ENCODE measurements around the gene MAN1C1. TPM values are rescaled to one million over a fixed set of nuclear protein-coding genes. Genes with fewer than 3 reads are reported as not detected.

MAN1C1 gene
- total RNA-seq, 1 donor from 2014 or later = 22.6 TPM

- no peak overlapping the region for H3K27ac Mint-ChIP-seq (ENCODE audit: unreplicated experiment)
- peaks cover 42% of the 10 kb centered on the region for H3K27me3 Mint-ChIP-seq (ENCODE audit: low read depth)
- no peaks in the 10 kb centered on the region for H3K9me3 Mint-ChIP-seq
- peak overlapping the region; percentile 84 for H3K4me3 Mint-ChIP-seq
- H3K36me3 Mint-ChIP-seq (ENCODE audit: low read depth) = no peaks in the 10 kb centered on the region
- DNase-seq (ENCODE audit: low read depth, low spot score) = no peak
- TF ChIP-seq CTCF (conservative IDR thresholded peaks at IDR 0.05) = no peak
- H3K4me1 Mint-ChIP-seq = peaks cover 26% of the 10 kb centered on the region
These were observed 2.0 kb upstream of the MAN1C1 start for GRCh38 chr1:25614501-25615171.

- peak overlapping the region; percentile 84 for H3K4me3 Mint-ChIP-seq
These were observed 1.4 kb upstream of the MAN1C1 start for GRCh38 chr1:25615172-25615541.

GRCh38 chr1:25615563-25616094 is 962 bp upstream of the MAN1C1 start:
- Mint-ChIP-seq H3K36me3 (ENCODE audit: low read depth) (no peaks in the 10 kb centered on the region), H3K4me1 (peaks cover 31% of the 10 kb centered on the region), H3K9me3 (no peaks in the 10 kb centered on the region), H3K27me3 (ENCODE audit: low read depth) (peaks cover 36% of the 10 kb centered on the region), H3K4me3 (peak overlapping the region; percentile 84), H3K27ac (ENCODE audit: unreplicated experiment) (no peak overlapping the region)
- no peak for TF ChIP-seq CTCF (conservative IDR thresholded peaks at IDR 0.05)
- no peak for DNase-seq (ENCODE audit: low read depth, low spot score)

More at GRCh38 chr1:25615172-25615541, 1.4 kb upstream of the MAN1C1 start:
- Mint-ChIP-seq H3K9me3 (no peaks in the 10 kb centered on the region), H3K27me3 (ENCODE audit: low read depth) (peaks cover 38% of the 10 kb centered on the region), H3K27ac (ENCODE audit: unreplicated experiment) (no peak overlapping the region), H3K4me1 (peaks cover 27% of the 10 kb centered on the region), H3K36me3 (ENCODE audit: low read depth) (no peaks in the 10 kb centered on the region)
- DNase-seq (ENCODE audit: low read depth, low spot score) = no peak
- TF ChIP-seq CTCF (conservative IDR thresholded peaks at IDR 0.05) = no peak

- no peaks in the 10 kb centered on the region for H3K9me3 Mint-ChIP-seq
- H3K4me3 Mint-ChIP-seq = no peak overlapping the region
- no peak overlapping the region for H3K27ac Mint-ChIP-seq (ENCODE audit: unreplicated experiment)
- DNase-seq (ENCODE audit: low read depth, low spot score) = no peak
- peaks cover 26% of the 10 kb centered on the region for H3K27me3 Mint-ChIP-seq (ENCODE audit: low read depth)
- no peaks in the 10 kb centered on the region for H3K36me3 Mint-ChIP-seq (ENCODE audit: low read depth)
- H3K4me1 Mint-ChIP-seq = peaks cover 37% of the 10 kb centered on the region
- no peak for TF ChIP-seq CTCF (conservative IDR thresholded peaks at IDR 0.05)
These were observed 515 bp downstream of the MAN1C1 start for GRCh38 chr1:25616987-25617624.

- peaks cover 41% of the 10 kb centered on the region for H3K4me1 Mint-ChIP-seq
- no peaks in the 10 kb centered on the region for H3K9me3 Mint-ChIP-seq
- no peaks in the 10 kb centered on the region for H3K36me3 Mint-ChIP-seq (ENCODE audit: low read depth)
- peak overlapping the region; percentile 91 for H3K4me3 Mint-ChIP-seq
- no peak for TF ChIP-seq CTCF (conservative IDR thresholded peaks at IDR 0.05)
- H3K27me3 Mint-ChIP-seq (ENCODE audit: low read depth) = peaks cover 22% of the 10 kb centered on the region
- H3K27ac Mint-ChIP-seq (ENCODE audit: unreplicated experiment) = no peak overlapping the region
- peak; percentile 26 for DNase-seq (ENCODE audit: low read depth, low spot score)
These were observed 1.2 kb downstream of the MAN1C1 start for GRCh38 chr1:25617625-25618432.

Measured in neural crest cell (in vitro differentiated cells).